SJSA1 (cell line): ENCODE data around the gene SCGB1D2. TPM values are rescaled to one million over a fixed set of nuclear protein-coding genes. Genes with fewer than 3 reads are reported as not detected.
"Not testable (repeated sequence)": the region's sequence is repeated elsewhere in the genome, so short reads cannot be mapped to it uniquely, and the experiment has no call there.

Experiments
- DNase-seq, 2 experiments: peaks; one replicate each; pipeline ENCODE4 v3.0.0-alpha.2; 2015 to 2020; ENCODE audit warnings: low spot score in 2 of 2, low read depth in 1 of 2
- H3K27ac ChIP-seq: fragments of 250-450 bp; sonication (Bioruptor Pico); 2 replicates; pipeline ENCODE4 v1.5.1; 2020; ENCODE audit warnings: mild to moderate bottlenecking, moderate library complexity
- H3K27me3 ChIP-seq: fragments of 250-450 bp; sonication (Bioruptor Pico); replicated peaks from 2 replicates; pipeline ENCODE4 v1.5.1; 2020; ENCODE audit warnings: mild to moderate bottlenecking, moderate library complexity
- H3K36me3 ChIP-seq: fragments of 250-450 bp; sonication (Bioruptor Pico); 2 replicates; pipeline ENCODE4 v1.5.1; 2020; ENCODE audit warnings: mild to moderate bottlenecking
- H3K4me1 ChIP-seq: fragments of 250-450 bp; sonication (Bioruptor Pico); replicated peaks from 2 replicates; pipeline ENCODE4 v1.6.1; 2021; ENCODE audit warnings: mild to moderate bottlenecking
- H3K4me3 ChIP-seq: fragments of 250-450 bp; sonication (Bioruptor Pico); 2 replicates; pipeline ENCODE4 v1.5.1; 2020; ENCODE audit warnings: mild to moderate bottlenecking
- H3K9me3 ChIP-seq: fragments of 250-450 bp; sonication (Bioruptor Pico); replicated peaks from 2 replicates; pipeline ENCODE4 v1.5.1; 2020; ENCODE audit warnings: mild to moderate bottlenecking
- total RNA-seq: library from RNA; depleted of rRNA; stranded (reverse); fragments of >200 nt; shearing (Covaris generic); gene quantifications from 2 replicates; pipeline ENCODE4 v1.2.3, GENCODE V29; 2014; rRNA removed

The SCGB1D2 gene, protein sequence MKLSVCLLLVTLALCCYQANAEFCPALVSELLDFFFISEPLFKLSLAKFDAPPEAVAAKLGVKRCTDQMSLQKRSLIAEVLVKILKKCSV
- total RNA-seq: not detected in 2 replicates

DNA sequence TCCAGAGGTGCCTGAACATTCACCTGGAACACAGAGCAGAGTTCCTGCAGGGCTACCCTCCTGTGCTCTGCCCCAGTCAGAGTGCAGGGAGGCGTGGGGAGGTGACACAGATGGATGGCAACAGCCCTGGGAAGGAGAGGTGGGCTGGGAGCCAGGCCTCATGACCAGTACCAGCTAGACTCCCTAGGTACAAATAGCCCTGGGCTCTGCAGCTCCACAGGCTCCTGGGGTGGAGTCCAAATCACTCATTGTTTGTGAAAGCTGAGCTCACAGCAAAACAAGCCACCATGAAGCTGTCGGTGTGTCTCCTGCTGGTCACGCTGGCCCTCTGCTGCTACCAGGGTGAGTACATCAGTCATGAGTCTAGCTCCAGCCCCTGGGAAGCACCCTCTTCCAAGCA, at the start of gene SCGB1D2:
Gene SCGB1D2, plus strand, starts transcription at position 219 of the 400 bp plus-strand sequence. Its CDS starts 69 bp downstream, at position 288.
- no peaks in the 10 kb centered on the region for H3K9me3 ChIP-seq
- no peaks in the 10 kb centered on the region for H3K36me3 ChIP-seq
- no peak for DNase-seq
- H3K27me3 ChIP-seq: peaks cover 10% of the 10 kb centered on the region
- no peak within 1 kb of the TSS for H3K27ac ChIP-seq
- no peak within 1 kb of the TSS for H3K4me3 ChIP-seq
- no peaks in the 10 kb centered on the region for H3K4me1 ChIP-seq

DNA sequence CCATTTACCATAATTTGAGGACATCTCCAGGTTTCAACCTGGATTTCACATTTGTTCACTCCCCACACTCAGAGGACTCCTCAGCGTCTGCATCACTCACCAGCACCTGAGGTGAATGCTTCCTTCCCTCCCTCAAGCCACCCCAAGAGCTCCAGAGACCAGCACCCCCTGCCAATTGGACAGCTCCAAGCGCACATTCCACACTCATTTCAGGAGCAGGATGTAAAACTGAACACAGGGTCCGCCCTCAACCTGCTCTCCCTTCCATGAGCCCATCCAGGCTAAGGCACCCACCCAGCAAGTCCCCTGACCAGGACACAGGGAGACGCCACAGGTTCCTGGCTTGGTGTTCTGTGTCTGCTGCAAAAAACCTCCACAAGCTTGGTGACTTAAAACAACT, 48.1 kb upstream of the SCGB1D2 start:
- H3K9me3 ChIP-seq: no peaks in the 10 kb centered on the region
- no peak for DNase-seq
- H3K27ac ChIP-seq: no peak overlapping the region
- no peaks in the 10 kb centered on the region for H3K4me1 ChIP-seq
- H3K27me3 ChIP-seq: peaks cover 77% of the 10 kb centered on the region
- H3K4me3 ChIP-seq: no peak overlapping the region
- no peaks in the 10 kb centered on the region for H3K36me3 ChIP-seq

DNA sequence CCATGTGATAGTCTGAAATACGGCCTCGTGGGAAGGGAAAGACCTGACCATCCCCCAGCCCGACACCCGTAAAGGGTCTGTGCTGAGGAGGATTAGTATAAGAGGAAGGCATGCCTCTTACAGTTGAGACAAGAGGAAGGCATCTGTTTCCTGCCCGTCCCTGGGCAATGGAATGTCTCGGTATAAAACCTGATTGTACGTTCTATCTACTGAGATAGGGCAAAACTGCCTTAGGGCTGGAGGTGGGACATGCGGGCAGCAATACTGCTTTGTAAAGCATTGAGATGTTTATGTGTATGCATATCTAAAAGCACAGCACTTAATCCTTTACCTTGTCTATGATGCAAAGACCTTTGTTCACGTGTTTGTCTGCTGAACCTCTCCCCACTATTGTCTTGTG, 47.0 kb upstream of the SCGB1D2 start:
- H3K9me3 ChIP-seq, DNase-seq, H3K27ac ChIP-seq, H3K4me3 ChIP-seq, H3K36me3 ChIP-seq, H3K4me1 ChIP-seq: not testable (repeated sequence)
- peaks cover 77% of the 10 kb centered on the region for H3K27me3 ChIP-seq

DNA sequence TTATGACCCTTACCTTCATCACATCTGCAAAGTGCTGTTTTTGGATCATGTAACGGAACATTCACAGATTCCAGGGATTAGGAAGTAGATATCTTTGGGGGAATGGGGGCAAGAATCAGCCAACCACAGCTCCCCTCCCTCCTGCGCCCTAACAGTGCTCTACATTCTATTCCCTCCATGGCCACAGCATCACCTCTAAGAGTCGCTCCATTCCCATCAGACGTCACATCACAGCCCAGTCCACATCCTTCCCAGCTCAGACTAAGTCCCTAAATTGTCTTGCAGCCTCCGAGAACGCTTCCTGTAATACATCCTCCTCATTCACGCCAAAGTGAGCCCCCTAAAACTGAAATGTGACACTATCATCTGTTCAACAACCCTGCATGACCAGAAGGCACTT, 46.1 kb upstream of the SCGB1D2 start:
- Histone ChIP-seq H3K27ac (no peak overlapping the region), H3K9me3 (no peaks in the 10 kb centered on the region), H3K4me3 (no peak overlapping the region), H3K36me3 (no peaks in the 10 kb centered on the region), H3K27me3 (peaks cover 77% of the 10 kb centered on the region), H3K4me1 (no peaks in the 10 kb centered on the region)
- no peak for DNase-seq

DNA sequence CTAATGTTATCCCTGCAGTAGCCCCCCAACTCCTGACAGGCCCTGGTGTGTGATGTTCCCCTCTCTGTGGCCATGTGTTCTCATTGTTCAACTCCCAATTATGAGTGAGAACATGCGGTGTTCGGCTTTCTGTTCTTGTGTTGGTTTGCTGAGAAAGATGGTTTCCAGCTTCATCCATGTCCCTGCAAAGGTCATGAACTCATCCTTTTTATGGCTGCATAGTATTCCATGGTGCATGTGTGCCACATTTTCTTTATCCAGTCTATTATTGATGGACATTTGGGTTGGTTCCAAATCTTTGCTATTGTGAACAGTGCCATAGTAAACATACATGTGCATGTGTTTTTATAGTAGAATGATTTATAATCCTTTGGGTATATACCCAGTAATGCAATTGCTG, 44.6 kb upstream of the SCGB1D2 start:
- peaks cover 74% of the 10 kb centered on the region for H3K27me3 ChIP-seq
- not testable (repeated sequence) for H3K36me3 ChIP-seq, H3K27ac ChIP-seq, H3K9me3 ChIP-seq, H3K4me3 ChIP-seq, H3K4me1 ChIP-seq, DNase-seq

DNA sequence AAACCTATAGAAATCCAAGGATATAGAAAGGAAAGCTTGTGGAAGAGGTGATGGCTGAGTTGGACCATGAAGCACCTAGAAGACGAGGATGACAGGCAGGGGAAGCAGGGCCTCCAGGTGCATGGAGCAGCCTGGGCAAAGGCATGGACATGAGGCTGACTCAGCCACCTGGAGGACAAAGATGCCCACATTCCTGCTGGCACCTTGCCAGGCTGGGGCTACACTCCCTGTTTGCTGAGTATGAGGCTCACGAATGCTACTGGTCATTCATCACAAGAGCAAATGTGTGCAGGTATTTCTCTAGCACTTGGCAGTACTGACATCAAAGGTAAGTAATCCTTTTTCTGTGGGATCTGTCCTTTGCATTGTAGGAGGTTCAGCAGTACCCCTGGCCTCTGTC, 40.7 kb upstream of the SCGB1D2 start:
- peaks cover 81% of the 10 kb centered on the region for H3K27me3 ChIP-seq
- no peak for DNase-seq
- no peaks in the 10 kb centered on the region for H3K4me1 ChIP-seq
- no peaks in the 10 kb centered on the region for H3K9me3 ChIP-seq
- no peaks in the 10 kb centered on the region for H3K36me3 ChIP-seq
- H3K4me3 ChIP-seq: no peak overlapping the region
- H3K27ac ChIP-seq: no peak overlapping the region

DNA sequence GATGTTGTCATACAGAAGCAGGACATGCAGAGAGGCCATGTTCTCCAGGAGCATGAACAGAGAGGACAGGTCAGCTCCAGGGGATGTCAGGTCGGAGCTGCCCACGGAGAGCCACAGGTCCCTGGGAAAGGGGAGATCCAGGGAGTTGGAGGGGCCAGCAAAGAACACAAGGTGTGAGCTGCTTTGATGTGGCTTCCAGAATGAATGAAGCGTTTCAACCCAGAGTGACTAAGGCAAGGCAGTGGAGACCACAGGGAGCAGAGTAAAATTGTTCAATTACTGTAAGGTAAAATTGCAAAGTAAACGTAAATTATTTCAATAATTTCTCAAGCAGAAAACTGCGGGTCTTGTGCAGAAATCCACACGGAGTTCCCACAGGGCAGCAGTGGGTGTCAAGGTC, 39.1 kb upstream of the SCGB1D2 start:
- H3K9me3 ChIP-seq: no peaks in the 10 kb centered on the region
- H3K27ac ChIP-seq: no peak overlapping the region
- H3K4me3 ChIP-seq: no peak overlapping the region
- peaks cover 65% of the 10 kb centered on the region for H3K27me3 ChIP-seq
- DNase-seq: no peak
- no peaks in the 10 kb centered on the region for H3K36me3 ChIP-seq
- no peaks in the 10 kb centered on the region for H3K4me1 ChIP-seq

DNA sequence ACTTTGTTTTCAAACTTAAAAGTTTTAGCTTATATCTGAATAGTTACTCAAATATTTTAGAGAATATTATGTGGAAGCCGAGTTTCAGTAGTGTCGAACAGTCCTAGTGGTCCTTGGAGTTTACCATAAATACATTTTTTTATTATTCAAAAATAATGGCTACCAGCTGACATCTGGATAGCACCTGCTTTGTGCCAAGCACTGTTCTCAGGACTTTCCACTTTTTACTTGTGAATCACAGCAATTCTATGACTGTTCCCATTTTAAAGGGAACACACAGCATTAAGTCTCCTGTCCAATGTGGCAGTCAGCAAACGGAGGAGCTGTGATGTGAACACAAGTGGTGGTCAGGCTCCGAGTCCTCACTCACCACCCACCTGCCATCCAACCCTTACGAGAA, 37.6 kb upstream of the SCGB1D2 start:
- H3K36me3 ChIP-seq: no peaks in the 10 kb centered on the region
- DNase-seq: no peak
- peaks cover 50% of the 10 kb centered on the region for H3K27me3 ChIP-seq
- H3K4me1 ChIP-seq: no peaks in the 10 kb centered on the region
- H3K9me3 ChIP-seq: no peaks in the 10 kb centered on the region
- no peak overlapping the region for H3K4me3 ChIP-seq
- no peak overlapping the region for H3K27ac ChIP-seq

DNA sequence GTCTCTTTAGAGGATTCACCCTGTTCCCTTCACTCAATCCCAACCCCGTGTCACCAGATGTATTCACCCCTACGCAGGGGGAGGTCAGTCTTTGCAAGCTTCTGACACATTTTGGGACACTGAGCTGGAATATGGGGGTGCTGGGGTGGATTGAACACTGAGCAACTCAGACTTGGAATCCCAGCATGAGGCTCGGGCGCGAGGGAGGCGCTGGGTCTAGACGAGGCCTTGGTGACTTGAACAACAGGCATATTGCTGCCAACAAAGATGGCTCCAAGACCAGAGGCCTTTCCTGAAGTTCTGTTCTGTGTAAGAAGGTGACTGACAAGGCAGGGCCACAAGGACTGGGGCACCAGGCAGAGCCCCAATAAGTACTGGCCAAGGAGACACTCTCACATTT, 36.6 kb upstream of the SCGB1D2 start:
- no peak overlapping the region for H3K4me3 ChIP-seq
- no peaks in the 10 kb centered on the region for H3K9me3 ChIP-seq
- no peak for DNase-seq
- H3K4me1 ChIP-seq: no peaks in the 10 kb centered on the region
- H3K36me3 ChIP-seq: no peaks in the 10 kb centered on the region
- peaks cover 44% of the 10 kb centered on the region for H3K27me3 ChIP-seq
- H3K27ac ChIP-seq: no peak overlapping the region

DNA sequence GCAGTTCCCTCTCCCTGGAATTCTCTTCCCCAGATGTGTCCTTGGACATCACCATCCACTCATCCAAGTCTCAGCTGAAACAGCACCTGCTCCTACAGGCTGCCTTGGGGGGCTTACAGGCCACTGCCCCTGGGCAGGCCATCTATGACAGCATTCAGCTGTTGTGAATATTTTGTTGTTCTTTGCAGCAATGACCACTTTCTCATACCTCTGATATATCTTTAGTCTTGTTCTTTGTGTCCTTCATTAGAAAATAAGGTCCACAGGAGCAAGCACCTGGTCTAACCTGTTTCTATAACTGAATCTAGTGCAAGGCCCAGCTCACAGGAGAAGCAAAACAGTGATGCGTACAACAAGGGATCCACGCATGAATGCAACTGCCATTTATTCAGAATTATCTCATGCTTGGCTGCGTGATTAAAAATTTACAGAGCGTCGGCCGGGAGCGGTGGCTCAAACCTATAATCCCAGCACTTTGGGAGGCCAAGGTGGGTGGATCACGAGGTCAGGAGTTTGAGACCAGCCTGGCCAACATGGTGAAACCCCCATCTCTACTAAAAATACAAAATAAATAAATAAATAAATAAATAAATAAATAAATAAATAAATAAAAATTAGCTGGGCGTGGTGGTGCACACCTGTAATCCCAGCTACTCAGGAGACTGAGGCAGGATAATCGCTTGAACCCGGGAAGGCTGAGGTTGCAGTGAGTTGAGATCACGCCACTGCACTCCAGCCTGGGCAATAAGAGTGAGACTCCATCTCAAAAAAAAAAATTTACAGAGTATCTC, 35.6 kb upstream of the SCGB1D2 start:
- H3K27me3 ChIP-seq: peaks cover 38% of the 10 kb centered on the region
- not testable (repeated sequence) for H3K36me3 ChIP-seq, H3K27ac ChIP-seq, H3K4me3 ChIP-seq, DNase-seq, H3K4me1 ChIP-seq, H3K9me3 ChIP-seq

DNA sequence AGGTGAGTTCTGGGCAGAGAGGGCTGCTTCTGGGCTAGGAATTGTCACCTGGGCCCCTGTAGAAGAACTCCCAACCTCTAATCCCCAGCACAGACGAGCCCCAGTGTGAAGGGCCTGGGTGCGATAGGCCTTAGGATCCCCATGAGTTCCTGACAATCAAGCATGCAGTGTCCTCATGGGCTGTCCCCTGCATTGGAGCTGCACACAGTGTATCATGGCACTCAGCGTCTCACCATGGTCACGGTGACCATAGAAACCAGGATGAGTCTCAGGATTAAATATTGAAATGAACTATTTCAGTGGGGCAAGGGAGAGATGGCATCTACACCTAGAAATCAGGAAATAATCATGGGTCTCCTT, 33.3 kb upstream of the SCGB1D2 start:
- H3K27ac ChIP-seq: no peak overlapping the region
- no peaks in the 10 kb centered on the region for H3K36me3 ChIP-seq
- peaks cover 38% of the 10 kb centered on the region for H3K27me3 ChIP-seq
- no peaks in the 10 kb centered on the region for H3K9me3 ChIP-seq
- H3K4me3 ChIP-seq: no peak overlapping the region
- DNase-seq: no peak
- H3K4me1 ChIP-seq: no peaks in the 10 kb centered on the region

DNA sequence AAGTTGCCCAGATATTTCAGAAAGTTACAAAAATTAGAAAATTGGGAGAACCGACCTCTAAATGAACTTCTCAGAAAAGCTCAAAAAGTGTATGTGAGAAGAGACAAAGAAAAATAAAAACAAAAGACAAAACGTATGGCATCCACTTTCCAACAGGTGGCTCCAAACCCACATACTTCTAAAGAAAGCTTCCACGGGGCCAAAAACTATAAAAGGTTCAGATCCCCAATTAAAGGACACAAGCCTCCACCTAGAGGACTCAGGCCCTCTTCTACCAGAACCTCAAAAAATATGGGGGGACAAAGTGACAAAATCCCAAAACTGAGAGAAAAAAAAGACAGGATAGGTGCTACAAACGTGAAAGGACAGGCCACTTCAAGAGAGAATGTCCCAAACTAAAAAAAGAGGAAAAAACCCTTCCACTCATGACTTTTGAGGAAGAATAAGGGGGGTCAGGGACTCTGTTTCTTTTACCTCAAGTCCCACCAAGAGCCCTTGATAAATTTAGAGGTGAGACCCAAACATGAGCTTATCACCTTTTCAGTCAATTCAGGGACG, 24.8 kb upstream of the SCGB1D2 start:
- no peak for DNase-seq
- H3K36me3 ChIP-seq: no peaks in the 10 kb centered on the region
- no peaks in the 10 kb centered on the region for H3K9me3 ChIP-seq
- peaks cover 54% of the 10 kb centered on the region for H3K27me3 ChIP-seq
- H3K27ac ChIP-seq: no peak overlapping the region
- no peaks in the 10 kb centered on the region for H3K4me1 ChIP-seq
- H3K4me3 ChIP-seq: no peak overlapping the region

DNA sequence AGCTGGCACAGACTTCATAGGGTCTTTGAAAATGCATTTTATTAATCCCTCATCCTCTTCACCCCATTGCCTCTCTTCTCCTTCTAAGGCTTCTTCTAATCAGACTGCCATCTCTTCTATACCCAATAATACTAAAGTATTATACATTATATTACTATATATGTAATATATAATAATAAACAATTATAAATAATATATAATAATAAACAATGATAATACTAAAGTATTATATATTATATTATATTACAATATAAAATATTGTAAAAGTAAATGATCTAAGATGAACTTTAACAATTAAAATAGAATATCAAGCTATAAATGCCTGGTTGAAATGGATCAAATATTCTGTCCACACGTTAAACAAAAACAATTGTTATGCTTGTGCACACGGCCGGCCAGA, 20.5 kb upstream of the SCGB1D2 start:
- H3K27ac ChIP-seq: no peak overlapping the region
- no peaks in the 10 kb centered on the region for H3K36me3 ChIP-seq
- H3K27me3 ChIP-seq: peaks cover 25% of the 10 kb centered on the region
- DNase-seq: no peak
- H3K4me1 ChIP-seq: no peaks in the 10 kb centered on the region
- H3K9me3 ChIP-seq: peaks cover 12% of the 10 kb centered on the region
- H3K4me3 ChIP-seq: no peak overlapping the region

DNA sequence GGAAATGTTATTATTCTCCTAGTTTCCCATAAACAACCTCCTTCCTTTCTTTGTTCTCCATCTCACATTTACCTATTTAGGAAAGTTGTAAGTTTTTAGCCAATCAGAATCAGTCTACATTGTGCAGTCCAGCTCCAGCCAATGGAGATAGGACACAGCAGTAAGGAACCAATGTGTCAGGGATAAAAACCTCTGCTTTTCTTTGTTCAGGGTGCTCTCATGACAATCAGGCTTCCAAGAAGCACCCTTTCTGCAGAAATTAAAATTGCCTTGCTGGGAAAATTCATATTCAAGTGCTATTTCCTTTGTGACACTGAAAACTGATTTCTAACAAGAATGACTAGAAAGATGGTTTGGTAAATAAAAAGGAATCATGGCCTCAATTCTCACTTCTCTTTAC, 18.9 kb upstream of the SCGB1D2 start:
- H3K36me3 ChIP-seq: no peaks in the 10 kb centered on the region
- H3K4me3 ChIP-seq: no peak overlapping the region
- no peak for DNase-seq
- no peaks in the 10 kb centered on the region for H3K4me1 ChIP-seq
- peaks cover 12% of the 10 kb centered on the region for H3K9me3 ChIP-seq
- peaks cover 15% of the 10 kb centered on the region for H3K27me3 ChIP-seq
- no peak overlapping the region for H3K27ac ChIP-seq
